Esophagus muscularis mucosa (tissue), 4 donors: ENCODE data around the gene PREX1. TPM values are rescaled to one million over a fixed set of nuclear protein-coding genes. Genes with fewer than 3 reads are reported as not detected.

Source experiments
- DNase-seq: peaks from one replicate; pipeline ENCODE4 v3.0.0-alpha.2; 2017; ENCODE audit errors: extremely low spot score
- H3K27ac ChIP-seq, 4 donors: fragments of 200-600 bp; sonication (generic); replicated peaks in 1 of 4; 1 replicate in 3 of 4; 2 replicates in 1 of 4; pipeline ENCODE4 v1.5.1; 2016 to 2019; ENCODE audit warnings: mild to moderate bottlenecking in 1 of 4
- H3K27me3 ChIP-seq, 4 donors: fragments of 200-600 bp; sonication (generic); one replicate each; pipeline versions ENCODE4 v1.5.1 to v1.6.0; 2016 to 2019
- H3K36me3 ChIP-seq, 4 donors: fragments of 200-600 bp; sonication (generic); one replicate each; pipeline ENCODE4 v1.5.1; 2016 to 2019
- H3K4me1 ChIP-seq, 4 donors: fragments of 200-600 bp; sonication (generic); one replicate each; pipeline ENCODE4 v1.5.1; 2016 to 2019
- H3K4me3 ChIP-seq, 4 donors: fragments of 200-600 bp; sonication (generic); 1 replicate in 2 of 4; 2 replicates in 2 of 4; pipeline ENCODE4 v1.5.1; 2016 to 2019; ENCODE audit warnings: mild to moderate bottlenecking in 4 of 4, moderate library complexity in 1 of 4
- H3K9me3 ChIP-seq, 4 donors: fragments of 200-600 bp; sonication (generic); 1 replicate in 3 of 4; 2 replicates in 1 of 4; pipeline ENCODE4 v1.5.1; 2016 to 2019
- CTCF ChIP-seq, 3 experiments: fragments of 200-600 bp in 2 of 3; fragments of 450-650 bp in 1 of 3; sonication (generic) in 2 of 3; IDR thresholded peaks; one replicate each; pipeline ENCODE4 v1.5.1; 2017 to 2019; ENCODE audit warnings: antibody characterized with exemption in 3 of 3, mild to moderate bottlenecking in 2 of 3, moderate library complexity in 1 of 3
- EP300 ChIP-seq: sonication (generic); formaldehyde crosslinking; IDR thresholded peaks from one replicate; pipeline ENCODE4 v1.6.1; 2017; ENCODE audit warnings: antibody characterized with exemption
- POLR2A ChIP-seq: fragments of 450-650 bp; IDR thresholded peaks from one replicate; pipeline ENCODE4 v1.6.1; 2017; ENCODE audit warnings: antibody characterized with exemption, moderate library complexity, mild to moderate bottlenecking, low read depth
- POLR2AphosphoS5 ChIP-seq, 2 donors: sonication (generic); formaldehyde crosslinking; IDR thresholded peaks; one replicate each; pipeline ENCODE4 v1.6.1; 2017; ENCODE audit warnings: antibody characterized with exemption in 2 of 2
- WGBS: methylation state at CpG from one replicate; pipeline ENCODE4 v1.1.5; 2018; 5-methylcytosine and 5-hydroxymethylcytosine counted together
- intact Hi-C: fragments of 100-400 bp; cut with DNase I; formaldehyde crosslinking; loops from one replicate; pipeline ENCODE4 v1.15.1; 2023
- total RNA-seq, 4 donors: library from RNA; depleted of rRNA; stranded (reverse); fragments of >200 nt; gene quantifications; one replicate each; pipeline versions ENCODE4 v1.1.0 to v1.2.1, GENCODE V29; 2016

Gene PREX1
- total RNA-seq, 4 donors from 2014 or later: 20.8 to 37.1 (median 24.3) TPM

GRCh38 chr20:48619126-48620101, 208.4 kb downstream of the PREX1 start:
- no peaks in the 10 kb centered on the region for H3K9me3 ChIP-seq
- intact Hi-C loops: loop anchor here (2.0 to 10.0 kb wide), 7 partner anchors 265 to 955 kb away; no protein-coding TSS in a partner anchor
- no peak for DNase-seq
- peaks cover 20 to 27% (median 22%) of the 10 kb centered on the region in 4 donors for H3K4me1 ChIP-seq
- WGBS: 70% methylated on average over 12 of the region's 17 CpGs
- H3K27ac ChIP-seq: peak overlapping the region in 2 of 4 donors; percentile 13 to 45
- no peak overlapping the region for H3K4me3 ChIP-seq
- H3K27me3 ChIP-seq: no peaks in the 10 kb centered on the region
- H3K36me3 ChIP-seq: peaks cover 0 to 10% (median 2%) of the 10 kb centered on the region in 4 donors
- TF ChIP-seq POLR2A: no peak
- TF ChIP-seq POLR2AphosphoS5 (IDR thresholded peaks at IDR 0.05): no peak
- no peak for TF ChIP-seq CTCF (IDR thresholded peaks at IDR 0.05)
- TF ChIP-seq EP300: no peak

- WGBS: 86% methylated on average over 11 of the region's 12 CpGs
- intact Hi-C loops: loop anchor here (2.0 to 10.0 kb wide), 2 partner anchors 264 to 830 kb away; no protein-coding TSS in a partner anchor
Observed at GRCh38 chr20:48618631-48619030, 209.2 kb downstream of the PREX1 start.

GRCh38 chr20:48618052-48618451, 209.7 kb downstream of the PREX1 start:
- 79% methylated on average over 8 of the region's 13 CpGs for WGBS
- H3K9me3 ChIP-seq: no peaks in the 10 kb centered on the region
- DNase-seq: no peak
- H3K4me1 ChIP-seq: peaks cover 20 to 27% (median 22%) of the 10 kb centered on the region in 4 donors
- no peaks in the 10 kb centered on the region for H3K27me3 ChIP-seq
- no peak overlapping the region for H3K27ac ChIP-seq
- intact Hi-C loops: loop anchor here (2.0 to 10.0 kb wide), 2 partner anchors 263 to 829 kb away; no protein-coding TSS in a partner anchor
- no peaks in the 10 kb centered on the region for H3K36me3 ChIP-seq
- TF ChIP-seq EP300 (no peak), POLR2A (no peak), POLR2AphosphoS5 (IDR thresholded peaks at IDR 0.05) (no peak), CTCF (IDR thresholded peaks at IDR 0.05) (no peak)
- no peak overlapping the region for H3K4me3 ChIP-seq

More at GRCh38 chr20:48618631-48619030, 209.2 kb downstream of the PREX1 start:
- no peak overlapping the region for H3K4me3 ChIP-seq
- H3K4me1 ChIP-seq: peaks cover 20 to 27% (median 22%) of the 10 kb centered on the region in 4 donors
- H3K9me3 ChIP-seq: no peaks in the 10 kb centered on the region
- H3K27ac ChIP-seq: no peak overlapping the region
- H3K36me3 ChIP-seq: peaks cover 0 to 4% (median 0%) of the 10 kb centered on the region in 4 donors
- H3K27me3 ChIP-seq: no peaks in the 10 kb centered on the region
- DNase-seq: no peak
- TF ChIP-seq CTCF (IDR thresholded peaks at IDR 0.05): no peak
- TF ChIP-seq EP300: no peak
- no peak for TF ChIP-seq POLR2A
- no peak for TF ChIP-seq POLR2AphosphoS5 (IDR thresholded peaks at IDR 0.05)

- H3K36me3 ChIP-seq: no peaks in the 10 kb centered on the region
- H3K9me3 ChIP-seq: no peaks in the 10 kb centered on the region
- intact Hi-C loops: loop anchor here (10.0 kb wide), 1 partner anchor 263 kb away; no protein-coding TSS in a partner anchor
- H3K4me1 ChIP-seq: peaks cover 20 to 27% (median 22%) of the 10 kb centered on the region in 4 donors
- no peak overlapping the region for H3K27ac ChIP-seq
- DNase-seq: no peak
- H3K27me3 ChIP-seq: no peaks in the 10 kb centered on the region
- TF ChIP-seq POLR2A (no peak), EP300 (no peak), CTCF (IDR thresholded peaks at IDR 0.05) (no peak), POLR2AphosphoS5 (IDR thresholded peaks at IDR 0.05) (no peak)
- H3K4me3 ChIP-seq: no peak overlapping the region
- WGBS: 92% methylated on average over 2 of the region's 7 CpGs
Observed at GRCh38 chr20:48617481-48617880, 210.3 kb downstream of the PREX1 start.
